Mucosa of gallbladder (tissue), 1 donor: ENCODE results near the gene TNS3. TPM values are rescaled to one million over a fixed set of nuclear protein-coding genes. Genes with fewer than 3 reads are reported as not detected.
A peak's percentile ranks its signal among the peaks of the same experiment; 100 is the strongest.

ENCODE experiments used
- DNase-seq: peaks from one replicate; pipeline ENCODE4 v3.0.0-alpha.2; 2020; ENCODE audit warnings: low spot score
- total RNA-seq: library from RNA; stranded (reverse); gene quantifications from one replicate; pipeline ENCODE4 v1.2.1, GENCODE V29; 2021
- donor health status: DM: no; HTN: no; CAD: no.

Gene TNS3
- total RNA-seq, 1 donor from 2014 or later, result 97.2 TPM

DNA sequence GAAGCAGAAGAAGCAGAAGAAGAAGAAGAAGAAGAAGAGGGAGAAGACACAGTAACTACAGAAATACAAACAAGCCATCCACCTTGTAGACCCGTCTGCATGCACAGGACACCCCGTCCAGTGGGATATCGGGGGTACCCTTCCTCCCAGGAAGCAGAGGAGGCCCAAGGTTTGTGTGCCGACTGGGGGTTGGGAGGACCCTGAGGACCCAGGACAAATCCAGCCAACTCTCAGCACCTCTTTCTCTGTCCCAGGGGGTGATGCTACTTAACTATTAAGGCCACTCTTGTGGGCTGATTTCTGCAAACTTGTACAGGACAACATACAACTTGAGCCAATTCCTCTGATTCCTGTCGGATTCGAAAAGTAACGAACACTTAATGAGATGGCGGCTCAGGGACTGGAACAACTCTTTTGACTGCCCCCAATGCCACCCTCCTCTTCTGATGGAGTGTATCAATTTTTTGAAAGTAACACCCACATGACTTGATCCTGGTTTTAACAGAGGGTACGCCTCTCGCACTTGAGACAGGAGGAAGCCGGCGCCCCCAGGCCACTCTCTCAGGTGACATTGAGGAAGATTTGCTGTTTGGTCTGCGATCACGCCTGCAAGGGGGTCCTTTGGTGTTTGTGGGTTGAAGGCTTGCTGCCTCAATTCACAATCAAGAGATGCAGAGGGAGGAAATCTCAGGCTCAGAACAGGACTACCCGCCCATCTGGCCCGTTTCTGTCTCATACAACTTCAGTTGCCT, 192.6 kb downstream of the TNS3 start:
- no peak for DNase-seq

DNA sequence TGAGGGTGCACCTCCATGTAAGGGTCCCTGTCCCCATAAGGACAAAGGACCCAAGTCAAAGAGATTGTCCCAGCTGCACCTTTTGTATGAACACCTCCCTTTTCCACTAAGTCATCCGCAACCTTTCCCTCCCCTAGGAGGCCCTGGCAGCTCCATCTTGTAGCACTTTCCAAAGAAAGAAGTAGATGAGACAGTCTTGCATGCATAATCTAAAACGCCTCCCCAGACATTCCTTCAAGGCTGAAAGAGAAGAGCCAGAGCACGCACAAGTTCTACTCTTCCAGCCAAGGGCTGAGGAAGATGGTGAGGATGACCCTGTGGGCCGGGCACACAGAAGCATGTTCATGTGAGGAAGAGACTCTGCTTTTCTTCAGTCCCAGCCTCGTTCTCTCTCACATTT, 194.4 kb downstream of the TNS3 start:
- DNase-seq, result no peak

DNA sequence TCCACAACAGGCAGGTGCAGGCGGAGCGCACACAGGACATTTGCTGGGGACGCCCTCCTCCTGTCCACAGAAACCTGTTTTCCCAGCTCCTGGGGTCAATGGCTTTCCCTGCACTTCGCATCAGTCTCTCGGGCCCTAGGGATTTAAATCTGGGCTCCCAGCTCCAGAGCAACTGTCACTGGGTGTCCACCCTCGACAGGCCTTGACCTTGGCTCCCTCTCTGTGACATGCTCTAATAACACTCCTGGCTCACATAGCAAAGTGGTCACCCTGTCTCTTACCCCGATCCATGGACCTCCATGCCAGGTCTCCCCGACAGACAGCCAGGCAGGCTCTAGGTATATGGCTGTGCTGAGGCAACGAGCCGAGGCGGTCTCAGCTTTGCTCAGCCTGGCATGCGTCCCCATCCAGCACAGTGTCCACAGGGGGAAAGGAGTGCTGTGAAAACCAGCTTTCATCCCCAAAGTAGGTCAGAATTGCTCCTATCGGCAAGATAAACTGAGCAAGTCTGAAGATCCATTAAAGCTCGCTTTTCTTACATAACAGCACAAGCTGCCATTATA, 195.6 kb downstream of the TNS3 start:
- DNase-seq, result no peak

DNA sequence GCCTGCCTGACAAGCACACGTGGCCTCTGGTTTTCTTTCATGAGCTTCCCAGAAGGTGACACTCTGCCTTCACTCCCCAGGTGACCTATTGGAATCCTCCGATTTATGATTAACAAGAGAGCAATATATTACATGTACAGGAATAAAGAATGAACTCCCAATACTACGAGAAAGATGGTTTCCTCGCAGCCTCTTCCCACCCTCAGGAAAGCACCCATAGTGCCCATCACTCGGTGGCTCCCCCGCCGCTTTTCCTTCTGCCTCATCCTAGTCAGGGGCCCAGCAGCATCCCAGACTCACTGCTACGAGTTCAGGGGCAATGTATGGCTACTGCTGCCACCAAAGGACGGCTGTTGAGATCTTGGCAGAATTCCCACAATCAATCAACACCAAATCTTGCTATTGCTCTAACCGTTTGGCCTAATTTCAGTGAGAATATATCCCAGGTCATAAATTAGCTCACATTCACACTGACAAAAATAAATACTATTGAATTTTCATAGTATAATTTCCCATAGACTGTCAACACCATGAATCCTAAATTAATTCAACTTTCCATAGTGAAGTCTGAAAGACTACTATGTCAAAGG, 196.3 kb downstream of the TNS3 start:
- DNase-seq, result no peak

DNA sequence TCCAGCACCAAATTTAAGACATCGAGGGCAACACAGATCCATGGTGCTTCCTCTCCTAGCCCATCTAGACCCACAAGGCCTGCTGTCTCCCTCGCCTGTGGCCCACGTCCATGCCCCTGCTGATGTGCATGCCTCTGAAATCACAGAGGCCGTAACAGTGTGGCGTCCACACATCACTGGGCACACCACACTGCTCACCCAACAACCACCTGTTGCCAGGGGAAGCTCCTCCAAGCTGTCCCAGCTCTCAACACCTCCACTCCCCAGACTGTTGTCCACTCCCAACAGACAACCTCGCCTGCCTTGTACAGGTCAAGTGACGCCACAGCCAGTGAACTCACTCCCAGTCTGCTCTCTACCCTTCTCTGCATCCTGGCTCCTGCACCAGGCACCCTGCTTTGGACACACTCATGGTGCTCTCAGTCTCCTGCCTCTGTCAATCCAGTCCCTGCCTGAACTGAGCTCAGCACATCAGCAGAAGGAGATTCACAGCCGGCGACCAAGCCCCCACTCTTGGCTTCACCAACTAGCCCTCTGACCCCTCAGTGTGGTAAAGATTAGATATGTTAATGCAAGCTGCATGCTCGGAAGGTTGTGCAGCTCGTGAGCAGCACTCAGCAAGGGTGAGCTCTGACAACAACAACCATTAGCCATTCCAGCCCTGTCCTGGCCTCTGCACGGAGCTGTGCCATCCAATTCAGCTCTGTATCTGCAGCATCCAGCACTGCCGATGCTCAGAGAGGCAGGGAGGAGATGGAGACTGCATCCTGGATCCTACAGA, 197.0 kb downstream of the TNS3 start:
- no peak for DNase-seq

DNA sequence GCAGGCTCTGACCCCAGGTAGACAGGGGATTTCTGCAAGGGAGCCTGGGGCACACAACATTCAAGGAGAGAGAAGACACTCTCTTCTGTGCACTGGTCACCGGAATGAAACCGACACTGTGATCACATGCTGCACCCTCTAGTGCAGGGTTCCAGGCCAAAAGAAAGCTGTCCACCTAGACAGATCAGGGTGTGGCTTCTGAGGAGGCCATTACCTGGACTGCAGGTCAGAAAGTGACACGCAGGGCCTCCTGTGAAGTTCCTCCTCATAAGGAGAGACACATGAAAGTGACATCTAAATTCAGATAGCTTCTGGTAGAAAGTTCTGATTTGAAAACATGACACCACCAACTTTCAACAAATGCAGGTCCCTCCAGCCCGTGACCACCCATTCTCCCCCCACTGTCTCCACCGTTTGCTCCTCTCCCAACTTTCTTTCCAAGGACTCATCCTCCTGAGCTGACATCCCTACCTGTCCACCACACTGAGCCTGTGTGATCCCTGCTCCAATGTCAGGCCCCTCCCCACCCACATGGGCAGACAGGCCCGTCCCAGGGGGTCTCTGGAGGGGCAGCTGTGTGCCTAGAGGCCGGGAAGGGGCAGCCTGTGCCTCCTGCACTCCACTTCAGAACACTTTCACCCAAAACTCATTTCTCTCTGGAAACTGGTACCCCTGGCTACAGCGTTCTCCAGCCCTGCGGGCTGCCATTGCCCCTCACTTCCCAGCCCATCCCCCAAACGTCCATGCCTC, 198.0 kb downstream of the TNS3 start:
- no peak for DNase-seq

DNA sequence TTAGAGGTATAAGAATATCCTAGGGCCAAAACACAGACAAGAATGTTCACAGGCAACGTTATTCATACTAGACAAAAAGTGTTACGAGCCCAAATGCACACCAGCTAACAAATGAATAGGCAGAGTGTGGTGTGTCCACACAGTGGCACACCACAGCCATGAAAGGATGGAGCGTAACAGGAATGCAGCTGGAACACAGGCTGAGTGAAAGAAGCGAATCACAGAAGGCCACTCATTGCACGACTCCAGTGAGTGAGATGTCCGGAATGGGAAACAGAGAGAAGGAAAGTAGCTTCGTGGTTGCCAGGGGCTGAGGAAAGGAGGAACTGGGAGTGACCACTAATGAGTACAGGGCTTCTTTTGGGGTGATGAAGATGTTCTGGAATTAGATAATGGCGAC, 198.8 kb downstream of the TNS3 start:
- no peak for DNase-seq

DNA sequence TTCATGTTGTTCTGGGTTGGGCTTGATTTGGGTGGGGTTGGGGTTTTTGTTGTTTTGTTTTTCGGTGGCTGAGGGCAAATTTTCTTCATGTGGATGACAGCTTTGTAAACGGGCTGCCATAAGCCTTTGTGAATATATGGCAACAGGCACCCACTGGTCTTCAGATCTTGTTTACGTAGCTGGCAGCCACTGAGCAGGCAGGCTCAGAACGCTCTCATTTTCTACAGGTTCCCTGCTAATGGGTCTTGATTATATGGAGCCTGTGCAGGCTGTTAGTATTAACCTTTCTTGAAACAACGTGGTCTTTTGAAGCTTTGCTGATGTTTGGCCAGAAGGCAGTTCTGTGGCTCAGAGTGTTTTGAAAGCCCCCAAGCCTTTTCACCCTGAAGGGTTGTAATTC, 199.7 kb downstream of the TNS3 start:
- no peak for DNase-seq

DNA sequence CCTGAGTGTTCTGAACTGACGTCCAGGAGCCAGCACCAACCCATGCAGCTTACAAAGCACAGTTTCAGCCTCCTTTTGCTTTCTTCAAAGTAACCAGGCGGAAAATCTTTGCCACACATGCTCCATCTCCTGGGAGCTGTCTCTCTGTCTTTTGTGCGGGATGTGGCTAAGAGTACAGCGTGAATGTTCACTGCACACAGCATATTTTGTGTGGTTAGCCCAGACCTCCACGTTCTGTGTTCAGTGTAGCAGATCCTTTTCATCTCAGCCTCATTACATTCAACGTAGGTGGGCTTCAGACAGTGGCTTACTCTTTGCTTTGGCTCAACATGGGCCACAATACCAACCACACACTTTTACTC, 200.8 kb downstream of the TNS3 start:
- no peak for DNase-seq

DNA sequence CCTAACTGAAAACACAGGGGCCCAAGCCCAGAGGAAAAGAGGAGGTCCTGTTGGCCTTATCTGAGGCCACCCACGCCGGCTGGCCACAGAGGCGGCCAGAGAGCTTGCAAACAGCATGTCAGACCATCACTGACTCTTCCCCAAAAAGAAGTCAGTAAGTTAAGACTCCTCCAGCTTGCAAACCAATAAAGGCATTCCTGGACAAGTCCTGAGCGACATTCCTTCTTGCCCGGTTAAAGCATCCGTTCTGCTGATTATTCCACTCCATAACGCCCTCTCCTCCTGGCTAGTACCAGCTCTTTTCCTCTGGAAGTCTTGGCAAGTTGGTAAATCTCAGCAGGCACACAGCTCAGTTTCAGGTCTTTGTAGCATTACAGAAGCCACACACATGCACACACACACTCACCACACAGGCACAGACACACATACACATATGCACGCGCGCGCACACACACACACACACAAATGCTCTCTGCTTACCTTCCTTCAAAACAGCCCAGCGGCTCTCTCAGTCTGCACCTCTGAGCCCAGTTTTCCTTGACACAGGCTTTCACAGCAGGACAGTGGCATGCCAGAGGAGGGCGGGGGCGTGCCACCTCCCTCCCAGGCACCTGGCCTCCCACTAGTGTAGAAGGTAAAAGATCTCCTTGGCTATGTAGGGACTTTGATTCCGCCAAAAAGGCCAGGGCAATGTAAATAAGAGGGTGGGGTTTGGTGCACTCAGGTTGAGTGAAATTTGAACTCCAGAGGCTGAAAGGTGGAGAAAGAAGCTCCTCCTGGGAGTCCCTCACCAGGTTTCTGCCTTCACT, 201.4 kb downstream of the TNS3 start:
- DNase-seq, result peak; percentile 25

DNA sequence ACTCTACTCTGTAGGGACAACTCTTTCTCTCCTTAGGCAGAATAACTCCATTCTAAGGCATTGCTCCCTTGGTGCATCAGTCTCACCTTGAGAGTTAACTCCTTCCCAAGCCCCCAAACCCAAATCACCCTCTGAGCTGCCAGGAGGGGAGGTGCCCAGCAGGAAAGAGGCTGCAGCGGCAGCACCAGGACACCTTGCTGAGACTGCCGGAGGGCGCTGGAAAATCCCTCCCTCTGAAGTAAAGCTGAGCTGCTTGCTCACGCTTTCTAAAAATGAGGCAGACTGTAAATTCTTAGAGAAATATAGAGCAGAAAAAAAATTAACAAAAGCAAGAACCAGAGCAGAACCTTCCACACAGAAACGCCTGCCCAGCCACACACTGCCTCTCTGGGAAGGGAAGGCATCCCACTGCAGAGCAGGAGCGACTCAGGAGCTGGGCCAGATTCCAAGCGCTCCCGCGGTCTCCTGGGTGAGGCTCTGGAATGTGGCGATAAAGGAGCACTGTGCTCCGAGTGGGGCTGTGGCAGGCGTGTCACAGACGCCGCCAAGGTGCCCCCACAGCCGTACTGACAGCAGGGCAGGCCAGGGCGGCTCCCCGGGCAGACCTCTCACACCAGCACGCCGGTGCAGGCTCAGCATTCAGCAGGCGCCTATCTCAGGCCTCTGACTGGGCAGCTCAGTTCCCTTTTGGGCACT, 202.1 kb downstream of the TNS3 start:
- DNase-seq, result peak; percentile 83

DNA sequence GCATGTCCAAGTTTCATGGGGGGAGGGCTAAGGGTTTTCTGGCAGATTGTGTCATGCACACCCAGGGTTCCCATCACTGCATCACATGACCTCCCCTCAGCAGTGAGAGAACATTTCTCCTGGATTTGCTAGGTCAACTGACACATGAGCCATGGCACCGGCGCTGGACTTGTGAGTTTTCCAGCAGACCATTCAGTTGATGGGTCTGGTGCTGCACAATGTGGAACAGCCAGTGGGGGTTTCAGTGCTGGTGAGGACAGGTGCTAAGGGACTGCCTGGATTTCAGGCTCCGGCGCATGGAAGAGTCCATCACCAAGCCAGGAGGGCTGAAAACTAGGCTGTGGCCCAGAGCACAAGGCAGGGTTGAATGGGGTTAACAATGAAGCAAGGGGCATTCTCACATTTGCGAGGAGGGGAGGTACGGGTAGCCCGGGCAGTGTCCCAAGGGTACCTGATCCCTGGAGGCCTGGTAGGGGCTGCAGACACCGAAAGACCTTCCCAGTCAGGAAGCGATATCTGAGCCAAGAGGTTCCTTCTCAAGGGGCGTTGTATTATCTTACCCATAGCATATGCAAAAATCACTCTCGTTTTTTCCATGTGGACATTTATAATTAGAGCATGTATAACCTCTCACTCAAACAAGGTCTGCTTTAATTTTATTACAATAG, 203.0 kb downstream of the TNS3 start:
- DNase-seq, result no peak

DNA sequence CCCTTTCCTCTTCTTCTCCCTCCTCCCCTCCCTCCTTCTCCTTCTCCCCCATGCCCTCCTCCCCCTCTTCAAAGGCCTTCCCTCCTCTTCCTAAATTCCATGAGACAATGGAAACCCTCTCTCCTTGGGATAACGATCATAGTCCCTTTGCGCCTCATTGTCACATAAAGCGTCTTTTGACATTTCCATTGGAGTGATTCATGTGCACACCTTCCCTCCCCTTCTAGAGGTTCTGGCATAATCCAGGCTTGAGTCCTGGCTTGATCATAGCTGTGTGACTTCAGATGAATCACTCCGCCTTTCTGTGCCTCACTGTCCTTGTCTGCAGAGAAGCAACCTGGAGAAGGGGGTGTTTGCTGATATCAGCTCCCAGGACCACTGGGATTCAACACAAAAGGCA, 204.2 kb downstream of the TNS3 start:
- no peak for DNase-seq

DNA sequence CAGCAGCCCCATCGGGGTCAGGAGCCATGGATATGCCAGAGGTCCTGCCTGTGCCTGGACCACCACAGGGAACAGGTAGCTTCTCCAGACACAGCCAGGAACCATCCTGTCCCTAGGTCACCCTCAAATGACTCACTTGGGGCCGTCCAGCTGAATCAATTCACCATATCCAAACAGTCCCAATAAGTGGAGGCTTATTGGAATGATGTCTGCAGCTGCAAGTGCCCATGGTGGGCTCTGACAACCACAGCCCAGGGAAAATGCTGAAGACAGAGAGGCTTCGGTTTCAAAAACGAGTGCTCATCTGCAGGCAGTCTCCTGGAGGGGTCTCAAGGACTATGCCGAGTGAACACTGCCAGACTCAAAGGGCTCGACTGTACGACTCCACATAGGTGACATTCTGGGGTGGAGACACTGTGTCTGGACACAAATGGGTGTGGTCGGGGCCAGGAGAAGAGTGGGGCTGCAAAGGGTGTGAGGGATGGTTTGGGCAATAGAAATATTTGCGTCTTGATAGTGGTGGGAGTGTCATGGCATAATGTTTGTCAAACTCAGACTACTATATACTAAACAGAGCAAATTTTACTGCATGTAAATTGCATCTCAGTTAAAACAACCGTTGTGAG, 204.8 kb downstream of the TNS3 start:
- no peak for DNase-seq

DNA sequence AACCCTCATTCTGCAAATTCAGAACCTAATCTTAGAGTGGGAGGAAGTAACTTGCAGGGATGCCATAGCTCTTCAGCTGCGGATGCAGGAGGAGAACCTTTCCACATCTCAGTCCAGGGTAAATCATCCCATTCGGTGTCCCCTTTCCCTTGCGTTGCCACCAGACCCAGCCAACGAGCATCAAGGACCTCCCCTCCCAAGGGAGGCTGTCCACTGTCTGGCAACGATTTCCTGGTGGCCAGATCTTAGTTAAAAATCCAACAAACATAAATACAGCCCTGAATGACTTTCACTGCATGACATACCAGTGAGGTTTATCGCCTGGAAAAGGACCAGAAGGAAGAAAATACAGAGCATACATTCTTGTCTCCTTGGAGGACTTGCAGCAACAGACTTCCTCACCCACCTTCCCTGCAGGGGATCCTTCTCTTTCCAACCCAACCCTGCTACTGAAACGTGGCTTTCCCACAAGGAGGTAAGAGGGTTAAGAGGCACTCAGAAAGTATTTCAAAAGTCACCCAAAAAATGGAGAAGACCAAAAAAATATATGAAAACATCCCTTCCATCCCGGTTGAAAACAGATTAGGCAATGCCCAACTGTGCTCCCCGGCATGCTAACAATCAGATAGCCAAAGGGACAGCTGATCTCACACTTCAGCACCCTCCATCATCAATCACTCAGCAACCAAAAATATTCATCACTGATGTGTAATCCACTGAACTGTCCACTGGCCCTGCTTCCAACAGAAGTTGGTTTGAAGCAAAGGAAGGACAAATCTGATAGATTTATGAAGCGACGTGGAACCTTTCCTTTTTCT, 206.6 kb downstream of the TNS3 start:
- DNase-seq, result no peak

DNA sequence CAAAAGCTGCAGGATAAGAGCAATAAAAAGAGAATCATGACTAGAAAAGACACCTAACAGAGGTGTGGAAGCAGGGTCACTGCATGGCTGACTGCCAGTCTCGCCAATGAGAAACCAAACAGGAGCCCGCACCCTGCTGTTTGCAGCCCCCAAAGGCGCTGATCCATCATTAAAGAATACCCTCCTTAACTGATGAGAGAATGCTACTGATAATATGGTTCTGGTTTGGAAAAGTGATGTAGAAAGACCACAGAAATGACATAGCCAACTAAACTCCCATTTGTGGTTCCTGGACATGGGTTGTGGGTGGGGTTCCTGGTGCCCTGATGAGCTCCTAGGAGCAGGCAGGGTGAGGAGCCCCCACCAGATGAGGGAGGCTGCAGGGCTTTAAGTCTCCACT, 207.4 kb downstream of the TNS3 start:
- no peak for DNase-seq

DNA sequence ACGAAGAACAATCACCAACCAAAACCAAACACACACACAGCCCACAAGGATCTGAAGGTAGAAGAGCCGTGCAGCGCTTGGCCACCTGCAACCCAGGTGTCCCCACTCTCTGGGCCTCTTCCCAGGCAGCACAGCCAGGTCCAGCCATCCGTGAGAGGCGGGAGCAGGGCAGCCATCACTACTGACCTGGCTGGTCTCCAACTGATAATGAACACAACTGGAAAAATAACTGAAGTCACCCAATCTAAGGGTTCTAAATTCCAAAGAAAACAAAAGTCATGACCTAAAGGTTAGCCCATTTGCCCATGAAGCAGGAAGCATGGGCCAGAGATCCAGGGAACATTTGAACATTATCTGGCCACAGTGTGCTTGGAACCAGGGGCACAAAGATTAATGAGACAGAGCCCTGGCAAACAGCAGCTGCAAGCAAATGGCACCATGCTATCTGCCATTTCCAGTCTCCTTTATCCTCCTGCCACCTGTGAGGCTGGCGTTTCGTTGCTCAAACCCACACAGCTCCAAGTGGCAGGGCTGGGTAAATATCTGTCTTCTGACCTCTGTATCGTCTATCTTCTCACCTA, 207.9 kb downstream of the TNS3 start:
- no peak for DNase-seq

DNA sequence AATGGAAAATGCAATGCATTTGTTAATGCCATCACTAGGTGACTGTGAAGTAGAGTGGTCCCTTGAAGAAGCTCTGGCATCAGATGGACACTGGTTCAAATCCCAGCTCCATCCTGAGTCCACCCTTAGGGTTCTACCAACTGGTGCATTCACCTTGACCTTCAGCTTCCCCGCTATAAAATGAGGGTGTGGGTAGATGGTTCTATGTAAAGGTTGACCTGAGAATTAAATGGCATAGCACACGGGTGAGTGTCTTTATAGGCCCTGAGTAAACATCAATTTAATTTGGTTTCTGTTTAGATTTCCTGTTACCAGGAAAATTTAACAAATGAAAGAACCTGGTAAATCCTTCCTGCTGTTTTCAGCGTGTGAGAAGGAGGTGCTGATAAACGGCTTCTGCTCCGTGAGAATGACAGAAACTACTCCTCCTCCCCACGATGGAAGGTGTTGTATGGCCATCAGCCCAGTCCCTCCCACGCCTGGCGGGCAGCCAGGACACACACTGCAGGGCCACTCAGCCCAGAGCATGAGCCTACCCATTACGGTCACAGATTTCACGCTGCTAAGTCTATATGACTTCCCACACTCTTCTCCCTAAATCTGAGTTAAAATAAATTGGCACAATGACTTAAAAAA, 210.1 kb downstream of the TNS3 start:
- DNase-seq, result peak; percentile 88
